GM18499 (cell line): Measurements from ENCODE around the gene VWA5B2.

Source experiments
- ATAC-seq: cut with Tn5 transposase; IDR thresholded peaks from one replicate; pipeline ENCODE4 v1.9.1; 2021; ENCODE audit warnings: moderate number of reproducible peaks; ENCODE audit not compliant: insufficient read depth, unreplicated experiment

The VWA5B2 gene

DNA sequence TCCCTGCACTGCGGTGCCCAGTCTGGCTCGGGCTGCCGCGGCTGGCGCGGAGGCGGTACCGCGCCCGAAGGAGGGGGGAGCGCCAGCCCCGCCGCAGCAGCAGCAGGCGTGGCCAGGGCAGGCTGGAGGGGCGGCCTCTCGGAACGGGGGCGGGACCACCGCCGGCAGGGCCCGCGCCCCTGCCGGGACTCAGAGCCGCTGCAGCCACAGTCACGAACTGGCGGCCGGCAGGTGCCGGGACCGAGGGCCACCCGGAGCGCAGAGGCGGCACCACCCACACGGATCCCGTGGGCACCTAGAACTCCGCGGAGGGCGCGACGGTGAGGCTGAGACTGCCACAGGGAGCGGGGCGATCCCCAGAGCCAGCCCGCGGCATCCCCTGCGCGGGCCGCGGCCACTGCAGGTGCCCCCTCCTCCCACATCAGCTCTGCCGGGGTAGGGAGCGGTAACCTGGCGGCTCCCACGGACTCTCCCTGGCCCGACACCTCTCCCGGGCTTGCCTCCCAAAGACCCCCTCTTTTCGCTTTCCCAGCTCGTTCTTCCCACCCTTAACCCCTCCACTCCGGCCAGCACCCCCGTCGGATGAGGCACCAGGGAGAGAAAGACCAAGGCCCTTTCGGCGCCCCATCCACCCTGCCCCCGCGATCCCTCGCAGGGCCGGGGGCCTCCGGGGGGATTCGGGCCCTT lies at the start of gene VWA5B2:
Gene VWA5B2 (plus strand): TSS at position 192 of the 687 bp plus-strand sequence. CDS start 944 bp downstream, outside the sequence.
- no peak for ATAC-seq

DNA sequence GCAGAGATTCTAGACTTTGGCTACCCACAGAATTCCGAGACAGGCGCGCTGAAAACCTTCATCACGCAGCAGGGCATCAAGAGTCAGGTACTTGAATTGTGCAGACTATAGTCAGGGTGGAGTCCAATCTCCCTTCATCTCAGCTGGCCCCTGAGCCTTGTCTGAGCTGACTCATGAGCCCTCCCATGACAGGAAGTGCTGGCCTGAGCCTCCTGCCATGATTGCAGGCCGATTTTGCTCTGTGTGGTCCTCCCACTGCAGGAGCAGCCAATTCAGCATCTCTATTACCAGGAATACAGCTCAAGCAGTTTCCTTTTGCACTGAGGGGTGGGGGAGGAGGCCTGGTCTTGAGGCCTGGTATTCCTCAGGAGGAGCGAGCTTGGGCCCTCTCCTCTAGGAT lies 49.2 kb upstream of the VWA5B2 start:
- no peak for ATAC-seq

GRCh38 chr3:184181596-184181995 lies 47.8 kb upstream of the VWA5B2 start:
- no peak for ATAC-seq

DNA sequence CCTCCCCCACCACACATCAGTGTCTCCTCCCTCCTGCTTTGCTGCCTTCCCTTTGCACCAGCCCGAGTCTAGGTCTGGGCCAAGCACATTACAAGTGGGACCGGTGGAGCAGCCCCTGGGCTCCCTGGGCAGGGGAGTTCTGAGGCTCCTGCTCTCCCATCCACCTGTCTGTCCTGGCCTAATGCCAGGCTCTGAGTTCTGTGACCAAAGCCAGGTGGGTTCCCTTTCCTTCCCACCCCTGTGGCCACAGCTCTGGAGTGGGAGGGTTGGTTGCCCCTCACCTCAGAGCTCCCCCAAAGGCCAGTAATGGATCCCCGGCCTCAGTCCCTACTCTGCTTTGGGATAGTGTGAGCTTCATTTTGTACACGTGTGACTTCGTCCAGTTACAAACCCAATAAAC lies 45.7 kb upstream of the VWA5B2 start:
- ATAC-seq = no peak

GRCh38 chr3:184184546-184185230 lies 44.7 kb upstream of the VWA5B2 start:
- ATAC-seq = no peak

DNA sequence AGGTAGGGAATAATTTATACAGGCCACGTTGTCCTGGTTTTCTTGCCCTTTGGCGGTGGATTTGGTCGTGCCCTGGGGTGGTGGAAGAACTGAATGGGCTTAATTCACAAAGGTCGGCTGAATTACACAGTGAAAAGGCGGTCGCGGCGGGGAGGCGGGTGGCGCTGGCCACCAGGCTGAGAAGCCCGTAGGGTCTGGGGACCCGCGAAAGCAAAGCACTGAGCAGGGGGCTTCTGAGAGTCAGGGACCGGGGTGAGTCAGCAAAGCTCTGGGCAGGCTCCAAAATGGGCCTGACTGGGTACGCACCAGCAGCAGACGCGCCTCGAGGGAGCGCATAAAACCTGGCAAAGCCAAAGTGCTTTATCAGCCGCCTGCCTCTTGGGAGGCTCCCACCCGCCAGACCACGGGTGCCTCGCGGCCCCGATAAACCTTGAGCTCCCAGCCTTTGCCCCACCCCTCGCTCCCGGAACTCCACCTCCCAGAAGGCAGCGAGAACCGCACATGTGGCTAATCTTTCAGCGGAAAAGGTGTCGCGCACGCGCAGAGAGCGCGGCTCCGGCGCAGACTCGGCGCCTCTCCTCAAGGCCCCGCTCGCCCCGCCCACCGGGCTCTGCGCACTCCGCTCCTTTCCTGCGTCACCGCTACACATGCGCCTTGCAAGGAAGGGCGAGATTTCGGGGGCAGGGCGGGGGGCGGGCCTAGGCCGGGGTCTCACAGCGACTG lies 43.8 kb upstream of the VWA5B2 start:
- ATAC-seq = peak; percentile 92

DNA sequence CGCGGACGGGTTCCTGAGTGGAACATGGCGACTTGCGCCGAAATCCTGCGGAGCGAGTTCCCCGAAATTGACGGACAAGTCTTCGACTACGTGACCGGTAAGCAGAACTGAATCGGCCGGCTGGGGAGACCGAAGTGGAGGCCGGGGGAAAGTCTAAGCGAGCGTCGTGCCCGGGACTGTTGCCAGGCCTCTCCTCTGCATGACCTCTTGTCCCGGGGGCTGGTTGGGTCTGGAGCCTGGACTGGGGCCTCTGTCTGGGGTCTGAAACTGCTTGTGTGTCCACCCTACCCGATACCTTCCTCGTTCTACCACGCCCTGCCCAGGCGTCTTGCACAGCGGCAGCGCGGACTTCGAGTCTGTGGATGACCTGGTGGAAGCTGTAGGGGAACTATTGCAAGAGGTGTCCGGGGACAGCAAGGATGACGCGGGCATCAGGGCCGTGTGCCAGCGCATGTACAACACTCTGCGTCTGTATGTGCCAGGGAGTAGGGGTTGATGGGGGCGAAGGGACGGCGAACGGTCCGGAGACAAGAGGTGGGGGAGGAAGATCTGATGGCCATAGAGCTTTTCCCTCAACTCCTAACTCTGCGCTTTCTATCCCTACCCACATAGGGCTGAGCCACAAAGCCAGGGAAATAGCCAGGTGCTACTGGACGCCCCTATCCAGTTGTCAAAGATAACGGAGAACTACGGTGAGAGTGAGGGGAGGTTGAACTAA lies 43.0 kb upstream of the VWA5B2 start, which contains the start of gene ABCF3:
Gene ABCF3 (plus strand): TSS at position 16 of the 718 bp plus-strand sequence. CDS start 9 bp downstream, at position 25.
- ATAC-seq = peak; percentile 3

DNA sequence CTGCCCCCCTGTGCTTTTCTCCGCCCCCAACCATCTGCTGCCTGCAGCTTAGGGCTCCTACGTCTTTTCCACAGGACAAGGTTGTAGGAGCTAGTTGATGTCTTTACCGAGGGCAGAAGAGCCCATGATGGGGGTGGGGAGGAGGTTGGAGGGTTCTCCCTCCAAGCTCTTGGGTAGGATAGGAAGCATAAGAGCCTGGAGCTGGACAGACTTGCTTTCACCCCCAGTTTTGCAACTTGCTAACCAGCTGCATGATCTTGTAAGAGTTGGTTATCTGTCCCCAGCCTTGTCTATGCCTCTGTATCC lies 42.5 kb upstream of the VWA5B2 start:
- no peak for ATAC-seq

DNA sequence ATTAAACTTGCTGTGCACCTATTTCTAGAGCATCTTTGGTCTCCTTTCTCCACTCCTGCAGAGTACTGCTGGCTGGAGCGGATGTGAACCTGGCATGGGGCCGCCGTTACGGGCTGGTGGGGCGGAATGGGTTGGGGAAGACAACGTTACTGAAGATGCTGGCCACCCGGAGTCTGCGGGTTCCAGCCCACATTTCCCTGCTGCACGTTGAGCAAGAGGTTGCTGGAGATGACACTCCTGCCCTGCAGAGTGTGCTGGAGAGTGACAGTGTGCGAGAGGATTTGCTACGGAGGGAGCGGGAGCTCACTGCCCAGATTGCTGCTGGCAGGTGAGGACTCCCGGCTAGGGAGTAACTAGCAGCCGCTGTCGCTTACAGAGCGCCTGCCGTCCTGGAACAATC lies 41.3 kb upstream of the VWA5B2 start:
- no peak for ATAC-seq

DNA sequence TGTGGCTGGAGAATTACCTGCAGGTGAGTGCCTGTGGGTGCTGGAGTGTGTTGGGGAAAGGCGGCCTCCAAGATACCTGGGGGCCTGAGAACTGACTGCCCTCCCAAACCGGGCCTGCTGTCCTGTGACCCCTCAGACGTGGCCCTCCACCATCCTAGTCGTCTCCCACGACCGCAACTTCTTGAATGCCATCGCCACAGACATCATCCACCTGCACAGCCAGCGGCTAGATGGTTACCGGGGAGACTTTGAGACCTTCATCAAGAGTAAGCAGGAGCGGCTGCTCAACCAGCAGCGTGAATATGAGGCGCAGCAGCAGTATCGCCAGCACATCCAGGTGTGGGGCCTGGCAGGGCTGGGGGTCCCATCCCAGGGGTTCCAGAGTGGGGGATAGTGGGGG lies 40.0 kb upstream of the VWA5B2 start:
- no peak for ATAC-seq

DNA sequence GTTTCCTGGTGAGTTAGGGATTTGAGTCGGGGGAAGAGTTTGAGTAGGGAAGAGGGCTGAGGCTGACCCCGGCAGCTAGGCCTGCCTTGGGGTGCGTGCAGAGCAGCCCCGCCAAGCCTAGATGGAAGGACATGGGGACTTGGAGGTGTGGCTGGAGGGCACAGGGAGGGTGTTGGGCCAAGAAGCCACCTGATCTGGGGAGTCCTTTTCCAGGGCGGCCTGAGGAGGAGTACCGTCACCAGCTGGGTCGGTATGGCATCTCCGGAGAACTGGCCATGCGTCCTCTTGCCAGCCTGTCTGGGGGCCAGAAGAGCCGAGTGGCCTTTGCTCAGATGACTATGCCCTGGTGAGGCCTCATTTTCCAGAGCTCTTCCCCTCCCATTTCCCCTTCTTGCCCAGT lies 36.5 kb upstream of the VWA5B2 start:
- no peak for ATAC-seq

DNA sequence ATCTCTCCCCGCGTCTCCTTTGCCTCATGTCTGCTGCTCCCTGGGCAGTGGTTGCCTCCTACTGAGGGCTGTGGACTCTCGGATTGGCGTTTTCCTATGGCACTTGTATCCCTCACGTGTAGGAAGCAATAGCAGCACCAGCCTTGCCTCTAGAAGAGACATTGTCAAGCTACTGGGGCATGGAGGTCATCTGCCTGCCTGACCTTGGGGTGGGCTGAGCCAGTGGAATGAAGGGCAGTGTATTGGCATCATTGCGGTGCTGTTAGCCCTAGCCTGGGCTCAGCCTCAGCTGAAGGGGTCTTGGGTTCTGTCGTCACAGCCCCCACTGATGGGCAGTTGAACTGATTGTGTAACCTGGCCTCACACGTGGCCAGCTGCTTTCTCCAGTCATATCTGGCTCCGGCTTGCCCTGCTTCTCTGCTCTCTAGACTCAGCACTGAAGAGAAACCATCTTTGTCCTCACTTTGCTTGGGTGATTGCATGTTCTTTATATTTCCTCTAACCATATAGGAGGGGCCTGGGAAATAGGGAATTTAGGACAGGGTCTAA lies 35.3 kb upstream of the VWA5B2 start:
- no peak for ATAC-seq

- ATAC-seq = no peak
Measured at GRCh38 chr3:184196536-184196935, 32.8 kb upstream of the VWA5B2 start.

GRCh38 chr3:184198509-184198908 lies 30.9 kb upstream of the VWA5B2 start:
- ATAC-seq = no peak

DNA sequence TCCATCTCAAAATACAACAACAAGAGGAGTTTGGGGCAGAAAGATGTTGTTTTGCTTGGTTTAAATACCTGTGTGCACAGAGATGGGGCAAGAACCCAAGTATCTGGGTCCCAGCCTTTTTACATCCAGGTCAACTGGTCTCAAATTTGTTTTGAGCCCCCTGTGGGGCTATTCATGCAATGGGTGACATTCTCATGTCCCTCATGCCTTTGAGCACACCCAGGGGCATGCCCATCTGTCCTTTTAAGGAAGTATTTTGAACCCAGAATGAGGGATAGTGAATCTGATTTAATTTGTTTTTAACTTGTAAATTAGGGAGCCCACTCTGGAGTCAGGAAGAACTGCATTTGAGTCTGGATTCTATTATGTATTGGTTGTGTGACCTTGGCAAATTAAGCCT lies 28.6 kb upstream of the VWA5B2 start:
- ATAC-seq = no peak

- ATAC-seq = no peak
Measured at GRCh38 chr3:184203526-184203925, 25.9 kb upstream of the VWA5B2 start.

DNA sequence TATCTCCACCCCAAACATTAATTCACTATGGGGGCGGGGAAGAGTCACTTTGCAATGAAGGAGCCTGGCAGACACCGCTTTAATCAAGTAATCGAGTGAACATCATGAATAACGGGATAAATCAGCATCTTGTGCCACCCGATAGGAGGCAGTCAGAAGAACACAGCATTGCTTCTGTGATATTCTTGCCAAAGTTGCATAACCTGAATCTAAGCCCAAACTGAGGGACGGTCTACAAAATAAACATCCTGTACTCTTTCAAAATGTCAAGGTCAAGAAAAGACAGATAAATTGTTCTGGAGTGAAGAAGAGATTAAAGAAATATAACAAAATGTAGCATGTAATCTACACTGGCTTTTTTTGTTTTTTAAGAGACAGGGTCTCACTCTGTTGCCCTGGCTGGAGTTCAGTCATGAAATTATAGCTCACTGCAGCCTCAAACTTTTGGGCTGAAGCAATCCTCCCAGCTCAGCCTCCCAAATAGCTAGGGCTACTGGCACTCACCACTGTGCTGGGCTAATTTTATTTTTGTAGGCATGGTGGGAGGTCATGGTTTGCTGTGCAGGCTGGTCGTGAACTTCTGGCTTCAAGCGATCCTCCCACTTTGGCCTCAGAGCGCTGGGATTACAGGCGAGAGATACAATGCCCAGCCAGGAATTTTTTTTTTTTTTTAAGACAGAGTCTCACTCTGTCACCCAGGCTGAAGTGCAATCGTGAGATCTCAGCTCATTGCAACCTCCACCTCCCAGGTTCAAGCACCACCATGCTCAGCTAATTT lies 20.1 kb upstream of the VWA5B2 start:
- ATAC-seq = no peak

DNA sequence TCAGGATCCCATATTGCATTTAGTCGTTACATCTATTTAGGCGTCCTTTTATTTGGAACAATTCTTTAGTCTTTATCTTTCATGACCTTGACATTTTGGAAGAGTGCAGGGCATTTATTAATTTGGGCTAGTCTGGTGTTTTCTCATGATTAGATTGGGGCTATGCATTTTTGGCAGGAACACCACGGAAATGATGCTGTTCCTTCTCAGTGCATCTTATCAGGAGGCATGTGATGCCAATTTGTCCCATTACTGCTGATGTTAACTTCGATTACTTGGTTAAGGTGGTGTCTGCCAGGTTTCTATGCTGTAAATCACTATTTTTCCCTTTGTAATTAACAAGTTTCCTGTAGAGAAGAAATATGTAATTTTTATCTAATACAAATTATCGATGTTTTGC lies 18.1 kb upstream of the VWA5B2 start:
- no peak for ATAC-seq

GRCh38 chr3:184211718-184212117 lies 17.7 kb upstream of the VWA5B2 start:
- ATAC-seq = no peak

DNA sequence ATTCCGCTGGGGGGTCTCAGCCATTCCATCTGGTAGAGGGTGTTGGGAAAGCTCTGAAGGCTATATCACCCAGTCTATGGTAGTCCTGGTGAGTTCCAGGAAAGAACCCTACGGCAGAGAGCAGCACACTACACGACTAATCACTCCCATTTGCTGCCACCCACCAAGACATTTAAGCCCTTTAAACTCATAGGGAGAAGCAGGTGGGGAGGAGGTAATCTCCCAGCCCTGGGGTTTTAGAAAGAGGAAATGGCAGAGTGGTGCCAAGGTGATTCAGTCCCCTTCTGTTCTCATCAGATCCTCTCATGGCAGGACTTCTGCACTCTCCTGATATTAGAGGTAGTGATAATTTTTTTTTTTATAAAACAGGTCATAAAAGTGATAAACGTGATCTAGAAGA lies 10.6 kb upstream of the VWA5B2 start:
- no peak for ATAC-seq
